Ishikawa (cell line): ENCODE data around the gene RECQL.

Experiments
- CEBPB ChIP-seq: IDR thresholded peaks from 2 replicates; pipeline ENCODE4 v1.6.1; 2012
- CREB1 ChIP-seq: IDR thresholded peaks from 2 replicates; pipeline ENCODE4 v1.6.1; 2012; ENCODE audit warnings: low read depth
- EGR1 ChIP-seq: IDR thresholded peaks from 2 replicates; pipeline ENCODE4 v1.6.1; 2012
- EP300 ChIP-seq: IDR thresholded peaks from 2 replicates; pipeline ENCODE4 v1.6.1; 2012; ENCODE audit warnings: borderline replicate concordance
- FOXM1 ChIP-seq: IDR thresholded peaks from 2 replicates; pipeline ENCODE4 v1.6.1; 2012; ENCODE audit warnings: low read depth, borderline replicate concordance
- NFIC ChIP-seq: IDR thresholded peaks from 2 replicates; pipeline ENCODE4 v1.6.1; 2012
- RAD21 ChIP-seq: IDR thresholded peaks from 2 replicates; pipeline ENCODE4 v1.6.1; 2012; ENCODE audit warnings: low read depth
- REST ChIP-seq: IDR thresholded peaks from 2 replicates; pipeline ENCODE4 v1.6.1; 2012; ENCODE audit warnings: low read depth, mild to moderate bottlenecking
- TAF1 ChIP-seq: IDR thresholded peaks from 2 replicates; pipeline ENCODE4 v1.6.1; 2012; ENCODE audit warnings: low read depth, mild to moderate bottlenecking
- TCF12 ChIP-seq: IDR thresholded peaks from 2 replicates; pipeline ENCODE4 v1.6.1; 2012; ENCODE audit warnings: low read depth
- TEAD4 ChIP-seq: IDR thresholded peaks from 2 replicates; pipeline ENCODE4 v1.6.1; 2012
- USF1 ChIP-seq: IDR thresholded peaks from 2 replicates; pipeline ENCODE4 v1.6.1; 2012
- YY1 ChIP-seq: IDR thresholded peaks from 2 replicates; pipeline ENCODE4 v1.6.1; 2012; ENCODE audit warnings: low read depth
- ZBTB7A ChIP-seq: IDR thresholded peaks from 2 replicates; pipeline ENCODE4 v1.6.1; 2012; ENCODE audit warnings: low read depth
- TF ChIP-seq, protein P1 (sequence below): IDR thresholded peaks from 2 replicates; pipeline ENCODE4 v1.6.1; 2012

Gene RECQL

GRCh38 chr12:21545557-21545956, 44.1 kb upstream of the RECQL start:
- TF ChIP-seq CREB1 (no peak), TCF12 (no peak), EP300 (no peak), FOXM1 (no peak), REST (no peak), EGR1 (no peak), USF1 (no peak), ZBTB7A (no peak), NFIC (no peak), YY1 (no peak), CEBPB (no peak), TAF1 (no peak)
- TF ChIP-seq, protein P1, sequence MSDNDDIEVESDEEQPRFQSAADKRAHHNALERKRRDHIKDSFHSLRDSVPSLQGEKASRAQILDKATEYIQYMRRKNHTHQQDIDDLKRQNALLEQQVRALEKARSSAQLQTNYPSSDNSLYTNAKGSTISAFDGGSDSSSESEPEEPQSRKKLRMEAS: no peak

GRCh38 chr12:21543151-21543550, 41.7 kb upstream of the RECQL start:
- TF ChIP-seq, protein P1: no peak
- TF ChIP-seq TEAD4 (no peak), USF1 (no peak), ZBTB7A (no peak), RAD21 (no peak), TAF1 (no peak), FOXM1 (no peak), EP300 (no peak), YY1 (no peak), TCF12 (no peak), NFIC (no peak), EGR1 (no peak), CEBPB (no peak), CREB1 (no peak), REST (no peak)

GRCh38 chr12:21542403-21542802, 41.0 kb upstream of the RECQL start:
- no peak for TF ChIP-seq TAF1
- no peak for TF ChIP-seq CREB1
- no peak for TF ChIP-seq RAD21
- no peak for TF ChIP-seq TEAD4
- no peak for TF ChIP-seq EP300
- no peak for TF ChIP-seq TCF12
- TF ChIP-seq, protein P1: no peak
- no peak for TF ChIP-seq REST
- TF ChIP-seq YY1: no peak
- TF ChIP-seq CEBPB: no peak
- no peak for TF ChIP-seq USF1
- TF ChIP-seq NFIC: no peak
- no peak for TF ChIP-seq ZBTB7A
- TF ChIP-seq EGR1: no peak
- no peak for TF ChIP-seq FOXM1

DNA sequence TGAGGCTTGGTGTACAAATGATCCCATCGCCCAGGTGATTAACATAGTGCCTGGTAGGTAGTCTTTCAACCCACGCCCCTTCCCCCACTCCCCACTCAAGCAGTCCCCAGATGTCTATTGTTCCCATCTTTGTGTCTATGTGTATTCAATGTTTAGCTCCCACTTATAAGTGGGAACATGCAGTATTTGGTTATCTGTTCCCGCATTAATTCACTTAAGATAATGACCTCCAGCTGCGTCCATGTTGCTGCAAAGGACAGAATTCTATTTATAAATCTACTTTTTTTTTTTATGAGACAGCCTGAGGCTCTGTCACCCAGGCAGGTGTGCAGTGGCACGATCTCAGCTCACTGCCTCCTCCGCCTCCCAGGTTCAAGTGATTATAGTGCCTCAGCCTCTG, 40.3 kb upstream of the RECQL start:
- no peak for TF ChIP-seq NFIC
- no peak for TF ChIP-seq CREB1
- TF ChIP-seq REST: no peak
- no peak for TF ChIP-seq TCF12
- no peak for TF ChIP-seq YY1
- TF ChIP-seq FOXM1: no peak
- no peak for TF ChIP-seq TAF1
